Neural crest cell (in vitro differentiated cells): ENCODE data around the gene CKLF. TPM values are rescaled to one million over a fixed set of nuclear protein-coding genes. Genes with fewer than 3 reads are reported as not detected.
"Not testable (repeated sequence)": the region's sequence is repeated elsewhere in the genome, so short reads cannot be mapped to it uniquely, and the experiment has no call there.

Experiments
- DNase-seq: peaks from one replicate; pipeline ENCODE4 v3.0.0; 2021; ENCODE audit warnings: low read depth, mixed read lengths, low spot score
- H3K27ac Mint-ChIP-seq: one replicate; pipeline ENCODE4 v1.8.0; 2021; ENCODE audit warnings: mild to moderate bottlenecking, mixed read lengths; ENCODE audit not compliant: unreplicated experiment
- H3K27me3 Mint-ChIP-seq: 2 replicates; pipeline ENCODE4 v1.8.0; 2021; ENCODE audit warnings: low read depth, mild to moderate bottlenecking, mixed read lengths
- H3K36me3 Mint-ChIP-seq: 2 replicates; pipeline ENCODE4 v1.8.0; 2021; ENCODE audit warnings: low read depth, mild to moderate bottlenecking, mixed read lengths
- H3K4me1 Mint-ChIP-seq: 2 replicates; pipeline ENCODE4 v1.8.0; 2021; ENCODE audit warnings: mixed read lengths
- H3K4me3 Mint-ChIP-seq: one replicate; pipeline ENCODE4 v1.8.0; 2021; ENCODE audit warnings: mild to moderate bottlenecking, mixed read lengths
- H3K9me3 Mint-ChIP-seq: 2 replicates; pipeline ENCODE4 v1.8.0; 2021; ENCODE audit warnings: mixed read lengths
- total RNA-seq: library from RNA; stranded (reverse); gene quantifications from 2 replicates; pipeline ENCODE4 v1.2.1, GENCODE V29; 2021
- TF ChIP-seq, protein P1 (sequence below): fragments of 200-600 bp; sonication (generic); conservative IDR thresholded peaks from 2 replicates; pipeline ENCODE4 v1.5.0; 2021; ENCODE audit warnings: antibody characterized with exemption, mild to moderate bottlenecking

The CKLF gene
- total RNA-seq, 1 donor from 2014 or later: 51.2 TPM

GRCh38 chr16:66512272-66513110 lies 39.9 kb upstream of the CKLF start:
- no peaks in the 10 kb centered on the region for H3K27me3 Mint-ChIP-seq
- peak overlapping the region; percentile 0 for H3K27ac Mint-ChIP-seq
- H3K4me3 Mint-ChIP-seq: no peak overlapping the region

GRCh38 chr16:66513111-66513723 lies 39.2 kb upstream of the CKLF start:
- Mint-ChIP-seq H3K4me3 (no peak overlapping the region), H3K27ac (peak overlapping the region; percentile 0), H3K9me3 (no peaks in the 10 kb centered on the region), H3K36me3 (peaks cover 7% of the 10 kb centered on the region), H3K27me3 (no peaks in the 10 kb centered on the region), H3K4me1 (peaks cover 58% of the 10 kb centered on the region)
- TF ChIP-seq, protein P1, sequence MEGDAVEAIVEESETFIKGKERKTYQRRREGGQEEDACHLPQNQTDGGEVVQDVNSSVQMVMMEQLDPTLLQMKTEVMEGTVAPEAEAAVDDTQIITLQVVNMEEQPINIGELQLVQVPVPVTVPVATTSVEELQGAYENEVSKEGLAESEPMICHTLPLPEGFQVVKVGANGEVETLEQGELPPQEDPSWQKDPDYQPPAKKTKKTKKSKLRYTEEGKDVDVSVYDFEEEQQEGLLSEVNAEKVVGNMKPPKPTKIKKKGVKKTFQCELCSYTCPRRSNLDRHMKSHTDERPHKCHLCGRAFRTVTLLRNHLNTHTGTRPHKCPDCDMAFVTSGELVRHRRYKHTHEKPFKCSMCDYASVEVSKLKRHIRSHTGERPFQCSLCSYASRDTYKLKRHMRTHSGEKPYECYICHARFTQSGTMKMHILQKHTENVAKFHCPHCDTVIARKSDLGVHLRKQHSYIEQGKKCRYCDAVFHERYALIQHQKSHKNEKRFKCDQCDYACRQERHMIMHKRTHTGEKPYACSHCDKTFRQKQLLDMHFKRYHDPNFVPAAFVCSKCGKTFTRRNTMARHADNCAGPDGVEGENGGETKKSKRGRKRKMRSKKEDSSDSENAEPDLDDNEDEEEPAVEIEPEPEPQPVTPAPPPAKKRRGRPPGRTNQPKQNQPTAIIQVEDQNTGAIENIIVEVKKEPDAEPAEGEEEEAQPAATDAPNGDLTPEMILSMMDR: no peak
- no peak for DNase-seq

More at GRCh38 chr16:66512272-66513110, 39.9 kb upstream of the CKLF start:
- H3K36me3 Mint-ChIP-seq: peaks cover 4% of the 10 kb centered on the region
- no peak for DNase-seq
- H3K4me1 Mint-ChIP-seq: peaks cover 52% of the 10 kb centered on the region
- H3K9me3 Mint-ChIP-seq: no peaks in the 10 kb centered on the region
- TF ChIP-seq, protein P1: no peak

DNA sequence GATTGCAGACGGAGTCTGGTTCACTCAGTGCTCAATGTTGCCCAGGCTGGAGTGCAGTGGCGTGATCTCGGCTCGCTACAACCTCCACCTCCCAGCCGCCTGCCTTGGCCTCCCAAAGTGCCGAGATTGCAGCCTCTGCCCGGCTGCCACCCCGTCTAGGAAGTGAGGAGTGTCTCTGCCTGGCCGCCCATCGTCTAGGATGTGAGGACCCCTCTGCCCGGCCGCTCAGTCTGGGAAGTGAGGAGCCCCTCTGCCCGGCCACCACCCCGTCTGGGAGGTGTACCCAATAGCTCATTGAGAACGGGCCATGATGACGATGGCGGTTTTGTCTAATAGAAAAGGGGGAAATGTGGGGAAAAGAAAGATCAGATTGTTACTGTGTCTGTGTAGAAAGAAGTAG lies 38.0 kb upstream of the CKLF start:
- H3K27me3 Mint-ChIP-seq, H3K9me3 Mint-ChIP-seq, H3K27ac Mint-ChIP-seq, H3K36me3 Mint-ChIP-seq, DNase-seq, H3K4me3 Mint-ChIP-seq: not testable (repeated sequence)
- peaks cover 62% of the 10 kb centered on the region for H3K4me1 Mint-ChIP-seq

- not testable (repeated sequence) for H3K27me3 Mint-ChIP-seq, H3K9me3 Mint-ChIP-seq, DNase-seq, H3K4me3 Mint-ChIP-seq, H3K36me3 Mint-ChIP-seq
- Mint-ChIP-seq H3K27ac (peak overlapping the region; percentile 97), H3K4me1 (peaks cover 62% of the 10 kb centered on the region)
Measured at GRCh38 chr16:66514980-66515595, 37.3 kb upstream of the CKLF start.

DNA sequence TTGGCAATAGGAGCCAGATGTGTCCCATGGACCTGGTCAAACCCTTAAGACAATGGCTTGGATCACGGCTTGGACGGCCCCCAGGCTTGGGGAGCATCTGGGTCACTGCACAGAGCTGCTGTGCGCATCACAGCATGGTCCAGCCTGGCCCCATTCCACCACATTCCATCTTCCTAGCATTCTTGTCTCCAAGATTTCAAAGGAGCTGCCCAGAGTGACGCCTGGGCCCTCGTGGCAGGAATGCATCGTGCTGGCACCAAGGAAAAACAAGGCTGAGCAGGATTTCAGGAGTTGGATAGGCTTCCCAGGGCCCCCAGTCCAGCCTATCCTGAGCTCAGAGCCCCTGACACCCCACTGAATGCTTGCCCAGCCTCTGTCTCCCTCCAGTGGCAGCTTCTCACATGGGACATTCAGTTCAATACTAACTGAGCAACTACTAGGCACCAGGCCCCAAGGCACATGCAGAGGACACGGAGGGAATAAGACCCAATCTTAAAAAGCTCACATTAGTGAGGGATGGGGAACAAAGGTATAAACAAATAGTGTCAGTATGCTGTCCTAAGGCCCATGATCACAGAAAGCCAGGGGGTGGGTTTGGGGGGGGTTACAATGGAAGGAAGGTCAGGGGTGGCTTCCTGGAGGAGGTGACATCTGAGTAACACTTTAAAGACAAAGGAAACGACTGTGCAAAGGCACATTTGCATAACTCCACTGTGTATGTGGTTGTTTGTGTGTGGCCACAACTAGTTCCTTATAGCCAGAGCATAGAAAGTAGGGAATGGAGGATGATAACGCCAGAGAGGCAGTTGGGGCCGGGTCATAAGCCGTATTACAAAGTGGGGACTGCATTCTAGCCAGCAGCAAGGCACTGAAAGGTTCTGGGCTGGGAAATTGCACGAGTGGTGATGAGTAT lies 36.5 kb upstream of the CKLF start:
- peak overlapping the region; percentile 100 for H3K27ac Mint-ChIP-seq
- H3K27me3 Mint-ChIP-seq: no peaks in the 10 kb centered on the region
- peaks cover 63% of the 10 kb centered on the region for H3K4me1 Mint-ChIP-seq
- no peaks in the 10 kb centered on the region for H3K9me3 Mint-ChIP-seq
- DNase-seq: no peak
- TF ChIP-seq, protein P1: peak; percentile 39
- peaks cover 11% of the 10 kb centered on the region for H3K36me3 Mint-ChIP-seq
- H3K4me3 Mint-ChIP-seq: peak overlapping the region; percentile 52

DNA sequence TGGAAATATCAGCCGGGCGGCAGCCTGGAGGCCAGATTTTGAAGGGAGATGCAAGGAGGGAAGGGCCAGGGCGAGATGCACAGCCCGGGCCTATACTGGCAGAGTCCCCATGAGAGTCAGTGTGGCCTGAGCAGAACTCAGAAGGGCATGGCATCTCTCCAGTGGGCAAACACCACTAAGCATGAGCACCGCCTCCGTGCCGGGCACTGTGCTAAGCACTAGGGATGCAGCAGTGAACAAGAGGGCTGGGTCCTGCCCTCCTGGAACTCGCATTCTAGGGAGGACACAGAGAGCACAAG lies 35.9 kb upstream of the CKLF start:
- DNase-seq: no peak
- TF ChIP-seq, protein P1: no peak
- no peaks in the 10 kb centered on the region for H3K9me3 Mint-ChIP-seq
- peaks cover 11% of the 10 kb centered on the region for H3K36me3 Mint-ChIP-seq
- no peaks in the 10 kb centered on the region for H3K27me3 Mint-ChIP-seq
- H3K4me3 Mint-ChIP-seq: peak overlapping the region; percentile 52
- peaks cover 59% of the 10 kb centered on the region for H3K4me1 Mint-ChIP-seq
- H3K27ac Mint-ChIP-seq: peak overlapping the region; percentile 100
